SKM-1 (cell line): Measurements from ENCODE around the gene KRT7.
A peak's percentile ranks its signal among the peaks of the same experiment; 100 is the strongest.
"Not testable (repeated sequence)": the region's sequence is repeated elsewhere in the genome, so short reads cannot be mapped to it uniquely, and the experiment has no call there.

ENCODE experiments used
- DNase-seq: peaks from one replicate; lab custom pipeline; 2025; ENCODE audit not compliant: unreplicated experiment; lab: John Stamatoyannopoulos, UW

Gene KRT7

DNA sequence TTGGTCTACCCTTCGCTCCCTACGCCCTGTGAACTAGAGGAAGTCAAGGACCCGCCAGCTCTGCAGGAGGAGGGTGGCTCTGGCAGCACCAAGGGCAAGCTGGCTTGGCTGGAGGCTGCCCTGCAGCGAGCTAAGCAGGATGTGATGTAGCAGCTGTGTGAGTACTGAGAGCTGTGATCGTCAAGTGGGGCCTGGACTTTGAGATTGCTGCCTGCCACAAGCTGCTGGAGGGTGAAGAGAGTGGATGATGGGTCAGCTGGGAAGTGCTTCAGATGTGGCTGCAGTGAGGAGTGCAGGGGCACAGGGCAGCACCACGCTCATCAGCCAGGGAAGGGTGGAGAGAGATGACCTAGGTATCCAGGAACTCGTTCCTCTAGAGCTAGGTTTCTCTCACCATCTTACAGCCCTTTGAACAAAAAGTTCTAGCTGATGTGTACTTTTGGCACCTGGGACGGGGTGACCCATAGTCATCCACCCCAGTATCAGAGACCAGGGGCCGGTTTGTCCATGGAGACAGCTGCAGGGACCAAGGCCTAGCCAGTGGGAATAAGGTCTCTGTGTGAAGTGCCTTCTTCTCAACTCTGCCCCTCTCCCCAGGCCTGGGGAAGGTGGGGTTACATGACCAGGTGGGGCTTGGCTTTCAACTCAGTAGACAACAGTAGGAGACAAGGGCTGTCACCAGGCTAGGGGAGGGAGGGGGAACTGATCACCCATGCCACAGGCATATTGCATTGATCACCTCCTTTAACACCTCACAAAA is 44.6 kb downstream of the KRT7 start:
- DNase-seq: no peak

DNA sequence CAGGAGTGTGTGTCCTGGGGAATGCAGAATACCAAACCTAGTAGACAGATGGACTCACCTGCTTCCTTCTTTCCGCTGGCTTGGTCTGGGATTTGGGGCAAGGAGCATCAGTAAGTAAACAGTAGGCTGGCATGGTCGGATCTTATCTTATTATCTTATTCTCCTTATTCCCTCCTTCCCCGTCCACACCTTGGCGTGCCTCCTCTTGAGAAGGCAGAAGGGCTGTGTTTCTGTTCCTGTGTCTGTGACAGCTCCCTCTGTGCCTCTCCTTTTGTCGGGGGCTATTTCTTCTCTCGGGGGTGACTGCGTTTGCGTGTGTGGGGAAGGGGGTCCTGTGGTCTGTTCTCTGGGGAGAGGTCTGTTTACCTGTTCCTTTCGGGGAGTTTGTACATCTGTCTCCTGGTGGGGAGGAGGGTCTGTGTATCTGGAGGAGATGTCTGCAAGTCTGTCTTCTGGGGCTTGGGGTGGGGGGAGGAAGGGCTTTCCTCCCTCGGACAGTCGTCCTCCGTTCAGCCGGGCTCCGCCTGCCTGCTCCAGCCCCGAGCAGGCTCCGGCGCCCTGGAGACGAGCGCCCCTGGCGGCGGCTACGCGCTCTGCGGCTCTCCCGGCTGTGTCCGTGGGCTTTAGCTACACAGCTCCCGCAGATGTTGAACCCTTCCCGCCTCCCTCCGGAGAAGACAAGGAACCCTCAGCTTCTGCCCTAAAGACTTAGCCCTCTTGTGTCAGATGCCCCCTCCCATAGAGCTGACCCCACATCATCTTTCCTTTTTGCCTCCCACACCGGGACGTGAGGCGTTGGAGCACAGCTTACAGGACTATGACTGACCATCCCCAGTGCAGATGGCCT is 45.8 kb downstream of the KRT7 start:
- peak; percentile 11 for DNase-seq

DNA sequence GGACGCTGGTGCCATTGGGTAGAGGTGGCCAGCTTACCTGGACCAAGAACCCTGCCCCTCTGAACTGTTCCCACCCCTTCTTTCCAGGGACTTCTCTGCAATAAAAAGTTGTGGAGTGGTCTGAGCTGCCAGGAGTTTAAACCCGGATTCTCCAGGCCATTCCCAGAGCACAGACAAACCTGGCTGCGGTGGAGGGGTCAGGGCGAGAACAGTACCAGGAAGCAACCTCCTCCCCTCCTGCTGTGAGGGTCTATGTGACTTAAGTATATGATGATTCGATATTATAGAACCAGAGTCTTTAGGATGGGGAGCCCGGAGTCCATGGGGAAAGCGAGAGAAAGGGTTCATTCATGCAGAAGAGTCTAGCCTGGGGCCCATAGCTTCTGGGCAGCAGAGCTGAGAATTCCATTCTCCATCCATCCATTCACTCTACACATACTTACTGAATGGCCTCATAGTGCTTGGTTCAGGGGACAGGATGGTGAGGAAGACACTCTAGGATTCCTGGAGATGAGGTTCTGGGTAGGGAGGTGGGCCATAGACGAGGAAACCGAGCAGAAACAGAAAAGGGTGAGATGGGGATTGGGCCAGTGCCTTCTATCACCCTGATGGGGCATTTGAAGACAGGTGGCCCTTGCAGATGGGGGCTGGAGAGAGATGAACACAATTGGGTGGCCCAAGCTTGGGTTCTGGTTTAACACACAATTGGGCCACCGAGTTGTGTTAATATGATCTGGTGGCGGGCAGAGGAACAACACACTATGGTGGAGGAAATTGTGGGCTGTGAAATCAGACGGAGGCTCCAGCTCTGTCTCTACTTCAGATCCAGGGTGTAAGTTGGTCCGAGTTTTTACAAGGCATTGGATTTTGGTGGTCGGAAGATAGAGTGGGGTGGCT is 46.6 kb downstream of the KRT7 start:
- DNase-seq: no peak

DNA sequence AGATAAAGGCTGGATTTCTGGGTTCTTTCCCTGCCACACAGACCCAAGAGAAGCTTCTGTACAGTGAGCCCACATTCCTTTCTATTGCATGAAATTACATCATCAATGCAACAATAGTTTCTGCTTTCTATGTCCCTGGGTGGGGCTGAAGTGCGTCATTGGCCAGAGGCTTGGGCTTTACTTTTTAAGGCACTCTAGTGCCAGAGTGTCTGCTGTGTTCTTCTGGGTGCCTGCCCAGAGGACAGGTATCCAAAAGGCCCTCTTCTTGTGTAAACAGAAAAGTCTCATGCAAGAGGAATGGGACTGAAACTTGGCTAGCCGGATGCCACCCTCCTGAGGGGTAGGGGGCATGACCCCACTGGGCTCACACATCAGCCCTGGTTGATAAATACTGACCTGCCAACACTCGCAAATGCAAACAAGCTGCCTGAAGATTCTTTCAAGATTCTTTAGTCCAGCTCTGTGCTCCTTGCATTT is 47.3 kb downstream of the KRT7 start:
- DNase-seq: peak; percentile 0

DNA sequence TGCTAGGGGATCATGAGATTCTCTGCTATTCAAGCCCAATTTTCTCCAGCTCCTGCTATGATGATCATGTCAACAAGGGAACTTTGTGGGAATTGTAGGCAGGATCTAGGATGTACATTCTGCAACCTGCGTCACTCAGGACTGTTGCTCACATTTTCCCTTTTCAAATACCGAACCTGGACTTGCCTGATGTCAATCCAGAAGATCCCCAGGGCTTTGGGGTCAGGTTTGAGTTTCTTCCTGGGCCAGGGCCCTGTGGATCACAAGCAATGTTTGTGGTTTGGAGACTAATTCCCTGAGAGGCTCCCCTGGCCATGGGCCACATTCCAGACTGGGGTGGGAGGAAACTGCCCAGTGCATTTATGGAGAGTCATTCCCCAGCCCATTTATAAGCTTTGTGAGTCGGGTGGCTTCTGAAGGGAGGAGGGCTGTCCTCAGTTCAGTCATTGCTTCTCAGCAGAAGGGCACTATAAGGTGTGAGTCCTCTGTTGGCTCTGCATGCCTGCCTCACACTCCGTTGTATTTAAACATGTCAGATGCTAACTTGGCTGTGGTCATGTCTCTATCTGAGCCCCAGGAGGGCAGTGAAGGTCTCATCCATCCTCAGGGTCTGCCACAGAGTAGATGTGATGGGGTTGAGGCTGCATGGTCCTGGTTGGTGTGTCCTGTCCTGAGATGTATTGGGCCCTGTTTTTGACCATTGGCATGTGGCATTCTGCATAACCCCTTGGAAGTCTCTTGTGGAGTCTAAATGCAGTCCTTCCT is 47.9 kb downstream of the KRT7 start:
- DNase-seq: no peak

DNA sequence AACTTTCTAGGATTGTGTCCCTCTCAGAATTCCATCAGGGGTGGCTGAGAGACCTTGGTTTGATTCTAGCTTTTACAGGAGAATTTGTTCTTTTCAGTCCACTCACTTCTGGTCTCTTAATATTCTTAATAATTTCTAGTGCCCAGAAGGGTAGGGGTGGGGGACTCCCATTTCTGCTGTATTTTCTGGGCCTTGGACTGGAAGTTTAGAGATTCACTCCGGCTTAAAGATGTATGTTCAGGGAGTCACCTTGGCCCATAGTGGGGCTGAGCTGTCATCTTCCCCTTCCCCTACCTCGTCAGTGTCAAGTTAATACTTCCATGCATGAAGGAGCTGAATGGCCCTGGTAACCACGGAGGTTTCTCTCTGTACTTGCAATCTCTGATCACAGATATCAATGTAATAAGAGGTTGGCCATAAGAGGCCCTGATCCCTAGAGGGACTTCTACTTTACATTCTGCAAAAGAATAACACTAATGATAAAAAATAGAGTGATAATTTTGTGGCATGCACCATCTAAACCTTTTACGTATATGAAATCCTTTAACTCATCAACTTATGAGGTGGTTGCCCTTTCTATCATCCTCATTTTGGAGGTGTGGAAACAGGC is 51.6 kb downstream of the KRT7 start:
- DNase-seq: no peak

DNA sequence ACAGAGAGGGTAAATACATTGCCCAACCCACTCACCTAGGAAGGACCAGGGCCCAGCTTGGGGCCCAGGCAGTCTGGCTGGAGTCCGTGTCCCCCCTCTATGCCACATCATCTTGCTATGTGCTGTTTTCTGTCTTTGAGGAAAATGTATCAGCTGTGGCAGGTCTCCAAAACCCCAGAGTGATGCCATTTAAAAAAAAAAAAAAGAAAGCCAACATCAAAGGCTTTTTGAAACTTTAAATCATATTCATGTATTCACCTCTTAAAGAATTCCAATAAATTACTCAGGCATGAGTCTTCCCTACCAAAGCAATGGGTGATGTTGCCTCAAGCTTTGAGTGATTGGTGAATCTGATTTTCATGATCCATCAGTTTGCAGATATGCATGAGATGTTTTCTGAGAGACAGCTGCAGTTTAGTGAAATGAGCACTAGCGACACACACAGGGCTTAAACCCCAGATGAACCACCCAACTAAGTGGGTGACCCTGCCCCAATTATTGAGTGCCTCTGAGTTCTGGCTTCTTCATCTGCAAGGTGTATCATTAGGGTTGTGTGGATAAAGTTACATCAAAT is 52.2 kb downstream of the KRT7 start:
- no peak for DNase-seq

DNA sequence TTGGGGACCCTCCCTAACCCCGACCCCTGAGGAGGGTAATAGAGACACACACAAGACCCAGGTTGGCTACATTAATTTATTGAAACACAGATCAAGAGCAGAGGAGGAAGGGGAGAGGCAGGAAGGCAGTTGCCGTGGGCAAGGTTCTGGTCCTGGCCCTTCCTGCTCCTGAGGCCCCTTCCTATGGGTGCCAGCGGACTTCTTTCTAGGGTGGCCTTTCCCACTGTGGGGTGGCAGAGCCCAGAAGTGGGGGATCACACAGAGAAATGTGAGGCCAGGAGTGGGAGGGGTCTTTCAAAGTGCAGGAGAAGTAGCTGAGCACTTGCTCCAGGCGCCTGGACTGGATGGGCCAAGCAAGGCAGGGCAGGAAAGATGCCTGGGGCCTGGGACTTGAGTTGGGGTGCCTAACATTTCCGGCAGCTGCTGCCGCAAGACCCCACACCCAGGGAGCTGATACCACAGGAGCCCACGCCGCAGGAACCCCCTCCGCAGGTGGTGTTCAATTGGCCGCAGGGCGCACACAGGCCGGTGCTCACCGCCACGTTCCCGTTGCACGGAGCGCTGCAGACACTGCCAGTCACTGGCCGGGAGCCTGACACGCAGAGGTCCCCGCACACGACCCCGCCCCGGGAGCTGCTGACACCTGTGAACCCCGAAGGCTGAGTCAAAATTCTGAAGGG is 52.9 kb downstream of the KRT7 start:
- no peak for DNase-seq

DNA sequence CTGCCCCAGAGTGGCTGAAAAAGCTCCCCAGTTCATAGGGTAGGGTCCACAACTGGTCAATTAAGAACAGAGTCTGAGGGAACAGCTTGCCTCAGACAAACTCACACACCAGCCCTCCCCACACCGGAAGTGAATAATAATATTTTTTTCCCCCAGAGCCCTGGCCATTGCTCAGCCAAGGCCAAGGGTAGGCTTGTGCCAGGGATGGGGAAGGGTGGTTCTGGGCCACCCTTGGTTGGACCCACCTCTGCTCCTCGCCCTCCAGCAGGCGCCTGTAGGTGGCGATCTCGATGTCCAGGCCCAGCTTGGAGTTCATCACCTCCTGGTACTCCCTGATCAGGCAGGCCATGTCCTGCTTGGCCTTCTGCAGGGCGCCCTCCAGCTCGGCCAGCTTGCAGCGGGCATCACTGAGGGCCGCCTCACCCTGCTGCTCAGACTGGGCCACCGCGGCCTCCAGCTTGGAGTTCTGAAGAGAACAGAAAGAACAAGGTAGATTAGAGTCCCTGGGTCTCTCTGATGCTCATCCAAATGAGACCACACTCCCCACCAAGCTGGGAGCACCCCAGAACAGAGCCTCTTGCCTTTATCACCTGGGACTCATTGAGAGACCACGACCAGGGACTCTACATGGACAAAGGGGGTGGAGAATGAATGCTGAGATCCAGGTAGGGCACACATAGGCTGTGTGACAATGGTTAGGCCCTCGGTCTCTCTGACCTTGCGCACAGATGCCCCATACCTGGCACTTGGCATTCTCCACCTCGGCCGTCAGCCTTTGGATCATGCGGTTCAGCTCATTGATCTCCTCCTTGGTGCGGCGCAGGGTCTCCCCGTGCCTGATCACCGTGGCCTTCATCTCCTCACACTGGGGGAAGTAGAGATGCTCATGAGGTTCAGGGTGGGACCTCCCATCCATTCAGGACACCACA is 54.1 kb downstream of the KRT7 start:
- DNase-seq: not testable (repeated sequence)

DNA sequence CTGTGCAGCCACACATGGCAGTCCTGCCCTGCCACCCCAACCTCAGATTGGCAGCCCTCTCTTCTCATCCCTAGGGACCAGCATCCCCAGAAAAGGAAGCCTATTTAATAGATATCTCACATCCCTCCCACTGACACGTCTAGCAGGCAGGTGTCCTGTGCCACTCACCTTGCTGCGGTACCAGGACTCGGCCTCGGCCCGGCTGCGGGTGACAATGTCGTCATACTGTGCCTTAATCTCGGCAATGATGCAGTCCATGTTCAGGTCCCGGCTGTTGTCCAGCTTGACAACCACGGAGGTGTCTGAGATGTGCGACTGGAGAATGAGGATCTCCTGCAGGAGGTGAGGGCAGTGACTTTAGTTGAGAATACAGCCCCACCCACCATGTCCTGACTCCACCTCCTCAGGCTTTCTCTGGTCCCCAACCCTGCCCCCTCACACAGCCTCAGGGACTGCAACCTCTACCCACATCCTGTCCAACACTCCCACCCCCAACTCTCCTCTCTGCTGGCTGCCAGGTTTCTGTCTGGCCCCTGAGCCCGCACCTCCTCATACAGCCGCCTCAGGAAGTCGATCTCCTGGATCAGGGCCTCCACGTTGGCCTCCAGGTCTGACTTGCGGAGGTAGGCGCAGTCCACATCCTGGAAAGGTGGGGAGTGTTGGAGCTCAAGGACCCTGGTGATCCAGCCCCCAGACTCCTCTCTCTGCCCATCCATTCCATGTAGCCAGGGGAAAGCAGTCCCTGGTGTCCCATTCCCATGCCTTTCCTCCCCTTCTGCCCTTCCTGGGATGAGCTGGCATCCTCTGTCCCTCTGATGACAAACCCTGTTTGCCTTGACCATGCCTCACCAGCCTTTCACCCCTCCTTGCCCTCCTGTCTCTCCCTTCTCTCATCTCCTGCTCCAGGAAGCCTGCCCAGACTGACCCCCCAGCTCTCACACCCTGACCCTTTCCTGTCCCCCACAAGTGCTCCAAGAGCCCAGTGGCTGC is 55.1 kb downstream of the KRT7 start:
- not testable (repeated sequence) for DNase-seq

DNA sequence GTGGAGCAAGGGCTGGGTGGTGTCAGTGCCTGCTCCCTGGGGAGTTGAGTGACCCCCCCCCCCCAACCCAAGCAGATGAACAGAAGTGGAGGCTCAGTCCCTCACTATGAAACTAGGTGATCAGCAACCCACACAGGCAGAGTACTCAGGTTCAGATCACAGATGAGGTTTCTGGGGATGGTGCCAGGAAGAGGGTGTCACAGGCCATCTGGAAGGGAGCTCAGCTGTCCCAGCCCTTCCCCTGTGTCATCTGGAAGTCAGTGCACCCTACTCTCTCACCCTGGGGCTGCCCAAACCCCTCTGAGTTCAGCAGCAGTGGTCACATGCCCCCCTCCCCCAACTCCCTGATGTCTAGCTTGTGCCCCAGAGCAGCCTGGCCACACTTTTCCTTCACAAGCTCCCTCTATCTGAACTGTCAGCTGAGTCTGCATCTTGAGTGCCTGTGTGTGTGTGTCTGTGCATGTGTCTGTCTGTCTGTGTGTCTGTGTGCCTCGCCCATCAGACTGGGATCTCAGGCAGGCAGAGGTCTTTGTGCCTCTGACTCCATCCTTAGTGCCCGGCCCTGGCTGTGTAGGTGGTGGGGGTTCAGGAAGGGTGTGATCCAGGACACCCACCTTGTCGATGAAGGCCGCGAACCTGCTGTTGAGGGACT is 57.6 kb downstream of the KRT7 start:
- DNase-seq: not testable (repeated sequence)

DNA sequence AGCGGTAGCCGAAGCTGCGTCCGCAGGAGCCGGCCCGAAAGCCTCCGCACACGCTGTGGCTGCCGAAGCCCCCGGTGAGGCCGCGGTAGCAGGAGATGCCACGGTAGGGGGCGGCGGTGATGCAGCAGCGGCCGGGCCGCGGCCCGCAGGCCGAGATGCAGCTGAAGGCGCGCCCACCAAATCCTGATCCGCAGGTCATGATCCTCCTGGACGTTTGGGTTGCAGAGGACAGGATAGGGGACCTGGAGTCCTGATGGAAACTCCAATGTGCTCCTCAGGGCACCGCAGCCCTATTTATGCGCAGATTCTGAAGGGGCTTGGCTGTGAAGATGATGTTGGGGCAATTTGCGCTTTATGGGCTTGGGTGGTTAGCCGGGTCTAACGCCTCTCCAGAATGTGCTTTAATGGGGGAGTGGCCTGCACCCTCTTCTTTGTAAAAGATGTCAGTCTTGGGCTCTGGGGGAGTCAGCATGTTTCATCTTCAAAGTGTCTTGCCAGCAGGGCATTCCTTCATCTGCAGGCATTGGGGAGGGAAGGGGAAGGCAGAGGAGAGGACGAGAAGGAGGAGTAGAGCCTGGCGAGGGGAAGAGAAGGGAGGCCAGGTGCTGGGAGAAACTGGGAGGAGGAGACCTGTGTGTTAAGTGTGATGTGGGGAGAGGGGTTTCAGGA is 58.4 kb downstream of the KRT7 start, which contains the start of gene KRT81:
Gene KRT81 (minus strand): TSS at position 268 of the 669 bp plus-strand sequence. CDS start 69 bp downstream, at position 199.
- DNase-seq: no peak

DNA sequence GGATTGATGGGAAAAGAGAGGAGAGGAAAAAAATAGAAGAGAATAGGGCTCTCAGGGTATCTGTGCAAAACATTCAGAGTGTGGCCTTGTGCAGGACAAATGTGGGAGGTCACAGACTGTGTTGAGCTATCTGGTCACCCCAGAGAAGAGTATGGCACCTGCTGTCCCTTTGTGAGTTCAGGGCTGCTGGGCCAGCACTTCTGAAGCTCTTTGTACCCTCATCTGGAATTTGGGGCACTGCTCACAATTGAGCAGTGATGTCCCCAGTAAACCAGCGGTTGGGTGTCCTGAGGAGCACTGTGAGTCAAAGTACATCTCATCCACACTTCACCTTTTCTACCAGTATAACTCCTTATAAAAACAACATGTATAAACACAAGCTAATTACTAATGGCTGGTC is 60.9 kb downstream of the KRT7 start:
- no peak for DNase-seq

DNA sequence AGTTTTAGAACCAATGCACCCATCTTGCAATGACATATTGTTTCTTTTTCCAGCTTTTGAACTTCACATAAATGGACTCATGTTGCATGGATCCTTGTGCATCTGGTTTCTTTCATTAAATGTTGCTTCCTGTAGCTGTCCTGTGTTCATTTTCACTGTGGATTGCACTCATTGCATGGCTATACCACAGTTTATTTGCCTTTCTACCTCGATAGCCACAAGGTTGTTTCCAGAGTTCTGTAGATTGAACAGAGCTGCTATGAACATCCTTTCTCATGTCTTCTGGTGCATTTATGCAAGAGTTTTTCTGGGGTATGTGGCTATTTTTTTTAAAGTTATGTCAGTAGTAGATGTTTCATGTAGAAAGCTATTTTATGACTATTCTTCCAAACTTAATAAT is 61.8 kb downstream of the KRT7 start:
- no peak for DNase-seq

DNA sequence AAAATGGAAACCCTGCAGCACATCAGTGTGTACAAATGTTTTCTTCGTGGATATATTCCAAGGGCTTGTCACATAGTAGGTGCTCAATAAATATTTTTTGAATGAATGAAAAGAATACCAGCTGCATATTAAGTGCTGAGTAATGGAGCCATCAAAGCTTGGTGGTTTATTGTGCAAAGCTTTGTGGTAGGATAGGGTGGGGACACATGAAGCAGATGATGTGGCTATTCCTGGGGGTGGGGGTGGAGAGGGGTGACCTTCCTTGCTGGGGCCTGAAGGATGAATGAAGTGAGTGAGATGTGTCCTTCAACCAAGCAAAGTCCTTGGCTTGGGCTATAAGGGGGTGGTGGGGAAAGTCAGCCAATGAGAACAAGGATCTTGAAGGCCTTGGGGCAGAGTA is 62.6 kb downstream of the KRT7 start:
- DNase-seq: no peak
